ENCODE data around the gene UGT3A2. TPM values are rescaled to one million over a fixed set of nuclear protein-coding genes. Genes with fewer than 3 reads are reported as not detected.

UGT3A2 gene
- total and polyA plus RNA-seq, 2 of the 8 experiments (the other 6 are each of a cell fraction or from before 2014, with no cell fraction given): 19.4 to 28.8 TPM

DNA sequence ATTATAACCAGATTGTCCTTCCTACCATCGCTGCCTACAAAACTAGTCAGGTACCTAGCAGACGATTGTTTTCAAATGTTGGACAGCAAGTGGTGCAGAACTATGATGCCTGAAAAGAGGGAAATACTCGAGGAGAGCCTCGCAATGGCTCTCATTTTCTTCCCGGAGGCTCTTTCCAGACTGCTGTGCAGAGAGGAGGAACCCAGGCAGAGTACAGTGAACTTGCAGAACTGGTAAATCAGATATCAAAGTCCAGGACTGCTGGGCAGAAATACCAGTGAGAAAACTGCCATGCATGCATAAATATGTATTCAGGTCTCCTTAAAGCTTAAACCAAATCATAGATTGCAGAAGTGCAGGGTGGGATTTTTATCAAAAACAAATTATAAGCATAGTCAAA is 49.1 kb downstream of the UGT3A2 start:
- H3K4me1 ChIP-seq (replicated peaks in 1 of 4; ENCODE audit: control insufficient read depth in 3 of 4, insufficient read depth in 4 of 4, low read length in 3 of 4): no peaks in the 10 kb centered on the region; a peak in 1 of 7 replicates
- FAIRE-seq (no peak), DNase-seq (ENCODE audit: low read depth in 1 of 2, low spot score in 2 of 2) (no peak)
- H2BK20ac ChIP-seq (ENCODE audit: low read length): no peak overlapping the region
- H3K27me3 ChIP-seq (replicated peaks in 1 of 4; ENCODE audit: control insufficient read depth in 3 of 4, extremely low read depth in 1 of 4, insufficient read depth in 3 of 4, low read length in 3 of 4): no peaks in the 10 kb centered on the region
- H3K4me3 ChIP-seq (ENCODE audit: extremely low read depth in 1 of 4, insufficient read depth in 2 of 4, low read depth in 3 of 4, low read length in 4 of 4): no peak overlapping the region
- no peaks in the 10 kb centered on the region; the same call in 1 of the 2 replicates for H3K23me2 ChIP-seq (ENCODE audit: low read depth, low read length)
- H4K8ac ChIP-seq (ENCODE audit: extremely low read depth, insufficient read depth, low read length): no peak overlapping the region
- H2AFZ ChIP-seq (ENCODE audit: low read length): no peak overlapping the region
- no peak for TF ChIP-seq RXRA (IDR thresholded peaks at IDR 0.05; ENCODE audit: insufficient read depth, low read depth, low read length)
- H3K23ac ChIP-seq (ENCODE audit: insufficient read length): no peak overlapping the region
- H3K4ac ChIP-seq (replicated peaks; ENCODE audit: insufficient read length, low read depth, low read length): no peak overlapping the region
- CTCF ChIA-PET (ENCODE audit: partially characterized antibody): interaction anchor here (1.0 kb wide), 1 partner anchor 23 kb away, joined by 3 read pairs; no protein-coding TSS in a partner anchor
- H3K56ac ChIP-seq (replicated peaks; ENCODE audit: insufficient read length, low read depth, low read length): no peak overlapping the region
- no peak overlapping the region for H2BK15ac ChIP-seq (ENCODE audit: low read length)
- no peak overlapping the region for H3K18ac ChIP-seq (ENCODE audit: extremely low read depth, low read length)
- no peak overlapping the region for H2BK5ac ChIP-seq (ENCODE audit: low read depth, low read length)
- no peak overlapping the region for H2BK12ac ChIP-seq (ENCODE audit: low read depth, low read length)
- peaks cover 27 to 31% of the 10 kb centered on the region in 2 experiments for H3K9me3 ChIP-seq (ENCODE audit: insufficient read depth in 2 of 2, low read depth in 1 of 2, low read length in 1 of 2)
- no peak overlapping the region for H4K91ac ChIP-seq (replicated peaks; ENCODE audit: insufficient read length, low read length)
- H3K27ac ChIP-seq (ENCODE audit: low read depth, low read length): no peak overlapping the region
- H3K14ac ChIP-seq (ENCODE audit: insufficient read length): no peak overlapping the region
- WGBS, 2 experiments (ENCODE audit: extremely low coverage in 1 of 2, insufficient coverage in 1 of 2, insufficient read length in 1 of 2, insufficient replicate concordance in 2 of 2, low coverage in 1 of 2, low lambda C conversion rate in 2 of 2, missing lambda C conversion rate in 1 of 2): 91% methylated on average over 5 of the region's 5 CpGs; no CpG with 5 or more reads in 1 of the 2 experiments
- POLR2A ChIA-PET (ENCODE audit: partially characterized antibody): no interaction called here
- no peaks in the 10 kb centered on the region for H3K79me2 ChIP-seq (ENCODE audit: control insufficient read depth in 1 of 2, insufficient read depth in 2 of 2, low read length in 2 of 2)
- H3K36me3 ChIP-seq (ENCODE audit: control insufficient read depth in 2 of 4, insufficient read depth in 4 of 4, low read length in 3 of 4): no peaks in the 10 kb centered on the region; a peak in 1 of 8 replicates
- no peaks in the 10 kb centered on the region for H3K79me1 ChIP-seq (ENCODE audit: low read depth, low read length)
- no peak overlapping the region for H2BK120ac ChIP-seq (replicated peaks; ENCODE audit: low read depth, low read length)
- no peak overlapping the region for H3K9ac ChIP-seq (replicated peaks in 1 of 4; ENCODE audit: extremely low read depth in 1 of 4, low read depth in 3 of 4, low read length in 3 of 4)
- no peak overlapping the region for H2AK5ac ChIP-seq (ENCODE audit: low read depth, low read length)
- H3K4me2 ChIP-seq (ENCODE audit: insufficient read depth in 1 of 2, low read depth in 2 of 2, low read length in 2 of 2): no peak overlapping the region
- H4K20me1 ChIP-seq (replicated peaks in 1 of 2; ENCODE audit: control insufficient read depth in 1 of 2, insufficient read depth in 2 of 2, low read length in 2 of 2): no peaks in the 10 kb centered on the region
- H4K5ac ChIP-seq (ENCODE audit: insufficient read length, low read depth, low read length): no peak overlapping the region

Measured in H1 (cell line).